ENCODE measurements around the gene GOLT1A. TPM values are rescaled to one million over a fixed set of nuclear protein-coding genes. Genes with fewer than 3 reads are reported as not detected.

The GOLT1A gene
- total RNA-seq, 6 donors from 2014 or later, result 7.5 to 18.5 (median 10.1) TPM; not detected in 1

DNA sequence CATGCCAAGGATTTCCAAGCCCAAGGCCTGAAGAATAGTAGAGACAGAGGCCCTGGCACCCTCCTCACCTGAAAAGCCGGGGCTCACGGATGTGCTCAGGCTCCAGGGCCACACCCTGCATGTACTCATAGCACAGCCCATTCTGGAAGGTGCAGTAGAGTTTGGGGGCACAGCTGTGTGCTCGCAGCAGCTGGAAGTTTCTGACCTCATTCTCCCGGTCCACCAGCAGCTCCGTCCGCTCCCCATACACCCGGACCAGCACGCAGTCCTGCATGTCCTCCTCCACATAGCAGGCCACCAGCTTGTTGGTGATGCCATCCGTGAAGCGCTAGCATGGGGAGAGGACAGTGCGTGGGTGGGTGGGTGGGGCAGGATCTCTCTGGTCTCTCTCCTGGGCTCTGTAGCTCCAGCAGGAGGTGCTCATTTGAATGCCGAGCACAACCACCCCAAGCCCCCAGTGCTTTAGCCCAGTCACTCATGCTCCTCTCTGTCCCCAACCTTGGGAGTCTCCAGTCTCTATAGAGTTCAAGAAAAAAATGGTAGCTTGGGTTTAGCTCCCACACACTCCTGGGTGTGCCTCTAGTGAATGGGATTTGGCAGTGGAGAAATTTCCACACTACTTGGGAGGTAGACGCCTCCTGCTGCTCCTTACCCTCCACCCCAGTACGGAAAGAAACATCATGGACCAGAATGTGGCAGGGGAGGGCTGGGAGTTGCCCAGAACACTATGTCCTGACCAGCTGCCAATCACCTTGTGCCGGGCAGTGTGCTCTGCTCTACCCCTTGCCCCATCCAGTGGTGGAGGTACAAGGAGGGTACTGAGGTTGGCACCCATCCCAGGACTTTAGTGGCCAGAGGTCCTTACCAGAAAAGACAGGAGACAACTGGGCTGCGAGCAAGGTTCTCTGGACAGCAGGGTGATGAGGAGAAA, 63.9 kb downstream of the GOLT1A start:
- Histone ChIP-seq H3K4me1 (peaks cover 11 to 22% (median 14%) of the 10 kb centered on the region in 4 donors), H3K27me3 (peaks cover 0 to 3% (median 0%) of the 10 kb centered on the region in 4 donors), H3K4me3 (no peak overlapping the region), H3K9me3 (no peaks in the 10 kb centered on the region), H3K27ac (no peak overlapping the region), H3K36me3 (peaks cover 0 to 3% (median 0%) of the 10 kb centered on the region in 4 donors)
- WGBS, 2 donors, result 90 to 92% methylated on average over 9 to 16 of the region's 16 CpGs
- TF ChIP-seq, protein P1, sequence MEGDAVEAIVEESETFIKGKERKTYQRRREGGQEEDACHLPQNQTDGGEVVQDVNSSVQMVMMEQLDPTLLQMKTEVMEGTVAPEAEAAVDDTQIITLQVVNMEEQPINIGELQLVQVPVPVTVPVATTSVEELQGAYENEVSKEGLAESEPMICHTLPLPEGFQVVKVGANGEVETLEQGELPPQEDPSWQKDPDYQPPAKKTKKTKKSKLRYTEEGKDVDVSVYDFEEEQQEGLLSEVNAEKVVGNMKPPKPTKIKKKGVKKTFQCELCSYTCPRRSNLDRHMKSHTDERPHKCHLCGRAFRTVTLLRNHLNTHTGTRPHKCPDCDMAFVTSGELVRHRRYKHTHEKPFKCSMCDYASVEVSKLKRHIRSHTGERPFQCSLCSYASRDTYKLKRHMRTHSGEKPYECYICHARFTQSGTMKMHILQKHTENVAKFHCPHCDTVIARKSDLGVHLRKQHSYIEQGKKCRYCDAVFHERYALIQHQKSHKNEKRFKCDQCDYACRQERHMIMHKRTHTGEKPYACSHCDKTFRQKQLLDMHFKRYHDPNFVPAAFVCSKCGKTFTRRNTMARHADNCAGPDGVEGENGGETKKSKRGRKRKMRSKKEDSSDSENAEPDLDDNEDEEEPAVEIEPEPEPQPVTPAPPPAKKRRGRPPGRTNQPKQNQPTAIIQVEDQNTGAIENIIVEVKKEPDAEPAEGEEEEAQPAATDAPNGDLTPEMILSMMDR (IDR thresholded peaks at IDR 0.05), result no peak
- no peak for TF ChIP-seq POLR2A (IDR thresholded peaks at IDR 0.05)
- TF ChIP-seq EP300 (IDR thresholded peaks at IDR 0.05), result no peak
- no peak for TF ChIP-seq POLR2AphosphoS5 (IDR thresholded peaks at IDR 0.05)
- no peak for DNase-seq
- ATAC-seq (ENCODE audit: low FRiP score in 2 of 2), result no peak

DNA sequence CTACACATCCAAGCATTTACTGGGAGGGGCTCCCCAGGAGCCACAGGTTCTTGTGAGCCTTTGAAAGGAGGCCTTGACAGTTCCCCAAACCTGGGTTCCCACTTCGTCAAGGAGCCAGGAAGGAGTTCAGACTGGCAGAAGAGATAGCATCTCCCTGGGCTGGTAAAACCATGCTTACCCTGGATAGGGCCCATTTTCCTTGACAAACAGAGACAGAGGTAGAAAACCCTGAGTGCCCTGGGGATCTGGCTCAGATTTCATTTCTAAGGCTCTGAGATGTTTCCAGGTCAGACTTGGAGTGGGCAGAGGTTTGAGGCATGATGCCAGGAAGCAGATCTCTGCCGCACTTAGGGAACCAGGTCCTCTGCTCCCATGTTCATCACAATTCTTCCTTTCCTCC, 64.7 kb downstream of the GOLT1A start:
- Histone ChIP-seq H3K4me3 (no peak overlapping the region), H3K36me3 (peaks cover 0 to 3% (median 0%) of the 10 kb centered on the region in 4 donors), H3K9me3 (no peaks in the 10 kb centered on the region), H3K27ac (no peak overlapping the region), H3K4me1 (peaks cover 11 to 22% (median 14%) of the 10 kb centered on the region in 4 donors), H3K27me3 (peaks cover 0 to 3% (median 0%) of the 10 kb centered on the region in 4 donors)
- TF ChIP-seq POLR2AphosphoS5 (IDR thresholded peaks at IDR 0.05), result no peak
- DNase-seq, result no peak
- WGBS, 2 donors, result 72 to 73% methylated on average over 2 of the region's 2 CpGs
- no peak for ATAC-seq (ENCODE audit: low FRiP score in 2 of 2)

Other genes with a start within 250 kb of the GOLT1A start
- gene SOX13, start 140.9 kb downstream of the GOLT1A start, total RNA-seq, result 10 to 100 TPM; 33.8 to 76.5 (median 63.9) TPM
- gene ETNK2, start 61.9 kb downstream of the GOLT1A start, total RNA-seq, result 1 to 10 TPM in 5 of 6 donors, not detected in 1; 3.2 to 8.9 (median 6.0) TPM
- under 1 TPM in 3 of 6 donors, not detected in 3; 0.64 to 0.76 (median 0.66) TPM for gene REN, start 47.7 kb downstream of the GOLT1A start, total RNA-seq
- 1 to 10 TPM in 1 of 6 donors, under 1 TPM in 1, not detected in 4; 0.91 to 6.5 TPM for gene KISS1, start 17.5 kb downstream of the GOLT1A start, total RNA-seq
- gene PLEKHA6, start 145.9 kb upstream of the GOLT1A start, total RNA-seq, result 1 to 10 TPM; 3.3 to 6.9 (median 4.9) TPM
- 10 to 100 TPM; 30.4 to 67.8 (median 44.2) TPM for gene PPP1R15B, start 197.8 kb upstream of the GOLT1A start, total RNA-seq